ENCODE data around the gene MAP2K4. TPM values are rescaled to one million over a fixed set of nuclear protein-coding genes. Genes with fewer than 3 reads are reported as not detected.

MAP2K4 gene
- total RNA-seq, 4 donors from 2014 or later = 25.2 to 43.0 (median 33.2) TPM

DNA sequence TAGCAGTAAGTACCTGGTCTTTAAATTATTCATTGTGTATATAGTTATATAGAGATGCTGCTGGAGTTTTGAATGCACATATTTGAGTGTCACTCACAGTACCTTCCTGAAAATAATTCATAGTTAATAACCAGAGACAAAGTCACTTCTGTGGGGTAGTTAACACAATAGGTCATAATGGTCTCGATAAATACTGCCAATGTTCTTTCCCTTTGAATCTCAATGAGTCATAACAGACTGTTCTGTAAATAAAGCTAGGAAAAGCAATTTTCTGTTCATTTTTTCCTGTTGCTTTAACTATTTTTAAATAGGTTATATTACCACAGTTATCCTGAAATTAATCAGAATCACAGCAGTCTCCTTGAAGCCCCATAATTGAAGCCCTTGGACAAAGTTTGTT, 87.2 kb downstream of the MAP2K4 start:
- 12 to 27% methylated on average over 1 of the region's 1 CpG for WGBS, 2 donors
- H3K4me3 ChIP-seq = no peak overlapping the region
- no peak overlapping the region for H3K27ac ChIP-seq
- H3K27me3 ChIP-seq = no peaks in the 10 kb centered on the region
- H3K9me3 ChIP-seq = no peaks in the 10 kb centered on the region
- TF ChIP-seq, protein P1, sequence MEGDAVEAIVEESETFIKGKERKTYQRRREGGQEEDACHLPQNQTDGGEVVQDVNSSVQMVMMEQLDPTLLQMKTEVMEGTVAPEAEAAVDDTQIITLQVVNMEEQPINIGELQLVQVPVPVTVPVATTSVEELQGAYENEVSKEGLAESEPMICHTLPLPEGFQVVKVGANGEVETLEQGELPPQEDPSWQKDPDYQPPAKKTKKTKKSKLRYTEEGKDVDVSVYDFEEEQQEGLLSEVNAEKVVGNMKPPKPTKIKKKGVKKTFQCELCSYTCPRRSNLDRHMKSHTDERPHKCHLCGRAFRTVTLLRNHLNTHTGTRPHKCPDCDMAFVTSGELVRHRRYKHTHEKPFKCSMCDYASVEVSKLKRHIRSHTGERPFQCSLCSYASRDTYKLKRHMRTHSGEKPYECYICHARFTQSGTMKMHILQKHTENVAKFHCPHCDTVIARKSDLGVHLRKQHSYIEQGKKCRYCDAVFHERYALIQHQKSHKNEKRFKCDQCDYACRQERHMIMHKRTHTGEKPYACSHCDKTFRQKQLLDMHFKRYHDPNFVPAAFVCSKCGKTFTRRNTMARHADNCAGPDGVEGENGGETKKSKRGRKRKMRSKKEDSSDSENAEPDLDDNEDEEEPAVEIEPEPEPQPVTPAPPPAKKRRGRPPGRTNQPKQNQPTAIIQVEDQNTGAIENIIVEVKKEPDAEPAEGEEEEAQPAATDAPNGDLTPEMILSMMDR (IDR thresholded peaks at IDR 0.05) = no peak
- TF ChIP-seq POLR2A (IDR thresholded peaks at IDR 0.05) = no peak
- H3K4me1 ChIP-seq = peaks cover 0 to 6% (median 0%) of the 10 kb centered on the region in 3 donors
- peaks cover 0 to 24% (median 0%) of the 10 kb centered on the region in 3 donors for H3K36me3 ChIP-seq
- intact Hi-C loops (cut with DNase I) = no loop called here
- DNase-seq = no peak

DNA sequence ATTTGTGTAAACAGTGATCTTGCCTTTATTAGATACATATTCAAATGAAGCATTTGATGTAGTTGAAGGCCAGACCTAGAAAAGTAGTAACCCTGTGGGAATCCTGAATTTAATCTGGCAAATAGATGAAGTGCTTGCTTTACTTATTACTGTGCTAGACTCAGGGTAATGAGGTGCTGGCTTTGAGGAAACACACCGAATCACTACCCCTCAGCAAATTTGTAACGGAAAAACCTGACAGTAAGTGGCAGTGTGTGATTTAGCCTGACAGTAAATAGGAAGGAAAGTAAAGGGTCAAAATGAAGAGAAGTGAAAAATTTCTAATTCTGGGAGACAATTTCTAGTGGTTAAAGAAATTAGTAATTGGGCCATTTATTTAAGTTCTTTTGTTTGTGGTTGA, 90.2 kb downstream of the MAP2K4 start:
- Histone ChIP-seq H3K9me3 (no peaks in the 10 kb centered on the region), H3K27me3 (no peaks in the 10 kb centered on the region), H3K4me1 (peaks cover 0 to 6% (median 0%) of the 10 kb centered on the region in 3 donors), H3K4me3 (no peak overlapping the region), H3K36me3 (peaks cover 0 to 54% (median 0%) of the 10 kb centered on the region in 3 donors), H3K27ac (no peak overlapping the region)
- no peak for TF ChIP-seq POLR2A (IDR thresholded peaks at IDR 0.05)
- TF ChIP-seq, protein P1 (IDR thresholded peaks at IDR 0.05) = no peak
- 91 to 98% methylated on average over 2 of the region's 2 CpGs for WGBS, 2 donors
- DNase-seq = no peak
- intact Hi-C loops (cut with DNase I) = no loop called here

DNA sequence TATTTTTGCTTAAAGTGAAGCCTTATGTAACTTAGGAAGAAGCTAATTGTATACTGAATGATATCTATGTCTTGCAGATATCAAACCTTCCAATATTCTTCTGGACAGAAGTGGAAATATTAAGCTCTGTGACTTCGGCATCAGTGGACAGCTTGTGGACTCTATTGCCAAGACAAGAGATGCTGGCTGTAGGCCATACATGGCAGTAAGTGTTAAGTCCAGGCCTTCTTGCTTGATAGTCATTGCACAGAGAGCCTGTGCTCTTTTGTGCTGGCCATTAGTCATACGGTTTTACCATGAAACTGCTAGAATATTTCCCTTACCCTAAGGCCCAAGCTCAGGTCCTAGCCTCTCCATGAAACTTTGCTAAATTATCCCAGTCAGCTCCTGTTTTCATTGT, 92.5 kb downstream of the MAP2K4 start:
- H3K27me3 ChIP-seq = no peaks in the 10 kb centered on the region
- intact Hi-C loops (cut with DNase I) = no loop called here
- H3K36me3 ChIP-seq = peaks cover 0 to 77% (median 0%) of the 10 kb centered on the region in 3 donors
- H3K4me1 ChIP-seq = no peaks in the 10 kb centered on the region
- no peak for DNase-seq
- no peaks in the 10 kb centered on the region for H3K9me3 ChIP-seq
- H3K4me3 ChIP-seq = no peak overlapping the region
- no peak for TF ChIP-seq POLR2A (IDR thresholded peaks at IDR 0.05)
- TF ChIP-seq, protein P1 (IDR thresholded peaks at IDR 0.05) = no peak
- 84 to 86% methylated on average over 2 of the region's 2 CpGs for WGBS, 2 donors
- H3K27ac ChIP-seq = no peak overlapping the region

DNA sequence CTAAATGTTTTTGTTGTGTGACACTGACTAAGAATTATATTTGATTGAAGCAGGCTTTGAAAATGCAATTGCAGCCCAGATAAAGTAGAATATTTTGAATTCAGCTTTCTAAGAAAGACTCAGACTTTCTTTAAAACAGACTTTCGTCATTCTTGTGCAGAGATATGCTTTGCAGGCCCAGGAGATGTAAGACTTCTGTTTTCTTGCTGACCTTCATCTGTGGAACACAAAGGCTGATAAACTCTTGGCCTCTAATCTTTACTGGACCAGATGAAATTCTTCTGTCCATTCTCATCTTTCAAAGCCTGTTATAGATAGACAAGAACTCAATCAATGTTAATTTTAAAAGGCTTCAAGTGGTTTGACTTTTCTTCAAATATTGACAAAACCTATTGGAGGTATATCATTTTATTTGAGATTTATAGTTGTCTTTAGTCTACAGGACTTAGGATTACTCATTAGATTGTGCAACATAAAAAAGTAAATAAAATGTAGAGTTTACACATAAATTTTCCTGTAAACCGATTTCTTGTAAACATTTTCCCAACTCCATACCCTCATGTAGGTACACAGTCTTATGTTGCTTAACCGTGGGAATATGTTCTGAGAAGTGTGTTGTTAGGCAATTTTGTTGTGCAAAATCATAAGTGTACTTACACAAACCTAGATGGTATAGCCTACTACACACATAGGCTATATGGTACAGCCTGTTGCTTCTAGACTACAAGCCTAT, 94.2 kb downstream of the MAP2K4 start:
- no peak for DNase-seq
- Histone ChIP-seq H3K27ac (no peak overlapping the region), H3K4me1 (no peaks in the 10 kb centered on the region), H3K36me3 (peaks cover 0 to 83% (median 0%) of the 10 kb centered on the region in 3 donors), H3K4me3 (no peak overlapping the region), H3K27me3 (no peaks in the 10 kb centered on the region), H3K9me3 (no peaks in the 10 kb centered on the region)
- intact Hi-C loops (cut with DNase I) = no loop called here
- 92 to 94% methylated on average over 3 of the region's 3 CpGs for WGBS, 2 donors
- no peak for TF ChIP-seq POLR2A (IDR thresholded peaks at IDR 0.05)
- TF ChIP-seq, protein P1 (IDR thresholded peaks at IDR 0.05) = no peak

DNA sequence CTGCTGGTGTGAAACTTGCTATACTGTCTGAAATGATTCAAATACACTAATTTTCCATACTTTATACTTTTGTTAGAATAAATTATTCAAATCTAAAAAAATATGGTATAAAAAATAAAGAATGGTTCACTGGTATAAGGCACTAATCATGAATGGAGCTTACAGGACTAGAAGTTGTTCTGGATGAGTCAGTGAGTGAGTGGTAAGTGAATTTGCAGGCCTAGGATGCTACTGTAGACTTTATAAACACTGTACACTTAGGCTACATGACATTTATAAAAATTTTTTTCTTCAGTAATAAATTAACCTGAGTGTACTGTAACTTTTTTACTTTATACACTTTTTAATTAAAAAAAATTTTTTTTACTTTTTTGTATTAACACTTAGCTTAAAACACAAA, 95.5 kb downstream of the MAP2K4 start:
- DNase-seq = no peak
- intact Hi-C loops (cut with DNase I) = no loop called here
- Histone ChIP-seq H3K4me1 (no peaks in the 10 kb centered on the region), H3K4me3 (no peak overlapping the region), H3K9me3 (no peaks in the 10 kb centered on the region), H3K36me3 (peaks cover 0 to 72% (median 0%) of the 10 kb centered on the region in 3 donors), H3K27me3 (no peaks in the 10 kb centered on the region), H3K27ac (no peak overlapping the region)
- no peak for TF ChIP-seq POLR2A (IDR thresholded peaks at IDR 0.05)
- TF ChIP-seq, protein P1 (IDR thresholded peaks at IDR 0.05) = no peak
